ENCODE results near the gene NKAIN2.
"Not testable (repeated sequence)": the region's sequence is repeated elsewhere in the genome, so short reads cannot be mapped to it uniquely, and the experiment has no call there.

Gene NKAIN2

DNA sequence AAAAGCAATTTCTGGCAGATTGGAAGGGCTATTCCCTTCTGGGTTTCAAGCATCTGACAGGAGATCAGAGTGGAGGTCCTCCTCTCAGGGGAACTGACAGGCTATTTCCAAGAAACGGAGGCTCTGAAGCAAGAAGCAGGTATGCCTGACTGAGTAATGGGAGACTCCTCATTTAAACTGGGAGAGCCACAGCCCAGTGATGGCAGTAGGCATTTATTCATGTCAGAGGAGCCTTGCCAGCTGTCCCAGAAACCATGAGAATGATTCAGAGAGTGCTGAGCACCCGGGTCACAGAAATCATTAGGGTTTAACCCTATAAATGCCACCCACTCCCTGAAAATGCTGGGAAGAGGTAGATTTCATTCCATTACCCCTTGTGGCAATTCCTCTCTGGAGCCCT lies 911.1 kb downstream of the NKAIN2 start:
- H3K27ac ChIP-seq, result no peak overlapping the region
- DNase-seq, result no peak
- in situ Hi-C loops (cut with HindIII; ENCODE audit: low pct_ligation_motif_present, low sequenced_read_pairs), result no loop called here
- TF ChIP-seq, protein P1, sequence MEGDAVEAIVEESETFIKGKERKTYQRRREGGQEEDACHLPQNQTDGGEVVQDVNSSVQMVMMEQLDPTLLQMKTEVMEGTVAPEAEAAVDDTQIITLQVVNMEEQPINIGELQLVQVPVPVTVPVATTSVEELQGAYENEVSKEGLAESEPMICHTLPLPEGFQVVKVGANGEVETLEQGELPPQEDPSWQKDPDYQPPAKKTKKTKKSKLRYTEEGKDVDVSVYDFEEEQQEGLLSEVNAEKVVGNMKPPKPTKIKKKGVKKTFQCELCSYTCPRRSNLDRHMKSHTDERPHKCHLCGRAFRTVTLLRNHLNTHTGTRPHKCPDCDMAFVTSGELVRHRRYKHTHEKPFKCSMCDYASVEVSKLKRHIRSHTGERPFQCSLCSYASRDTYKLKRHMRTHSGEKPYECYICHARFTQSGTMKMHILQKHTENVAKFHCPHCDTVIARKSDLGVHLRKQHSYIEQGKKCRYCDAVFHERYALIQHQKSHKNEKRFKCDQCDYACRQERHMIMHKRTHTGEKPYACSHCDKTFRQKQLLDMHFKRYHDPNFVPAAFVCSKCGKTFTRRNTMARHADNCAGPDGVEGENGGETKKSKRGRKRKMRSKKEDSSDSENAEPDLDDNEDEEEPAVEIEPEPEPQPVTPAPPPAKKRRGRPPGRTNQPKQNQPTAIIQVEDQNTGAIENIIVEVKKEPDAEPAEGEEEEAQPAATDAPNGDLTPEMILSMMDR (IDR thresholded peaks at IDR 0.05; ENCODE audit: low read depth, low read length, missing control alignments), result no peak
- no peaks in the 10 kb centered on the region for H3K27me3 ChIP-seq (replicated peaks)
- H3K4me3 ChIP-seq (ENCODE audit: low read depth, low read length), result no peak overlapping the region
- no peaks in the 10 kb centered on the region for H3K36me3 ChIP-seq (replicated peaks)

DNA sequence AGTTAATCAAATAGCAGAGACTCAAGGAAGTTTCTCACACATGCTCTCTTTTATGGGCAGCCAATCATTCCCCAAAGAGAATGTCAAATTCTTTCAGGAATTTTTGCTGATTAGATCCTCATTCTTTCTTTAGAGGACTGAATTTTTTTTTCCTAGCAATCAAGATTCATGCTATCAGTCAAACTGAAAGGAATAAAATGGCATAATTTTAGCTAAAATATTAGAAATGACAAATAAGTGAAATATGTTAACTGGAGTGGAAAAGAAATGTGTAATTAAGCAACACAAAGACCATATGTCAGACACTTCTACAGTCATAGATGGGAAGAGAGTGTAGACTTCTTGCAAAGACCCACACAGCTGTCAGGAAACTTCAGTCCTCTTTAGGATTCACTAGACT lies 916.2 kb downstream of the NKAIN2 start:
- in situ Hi-C loops (cut with HindIII; ENCODE audit: low pct_ligation_motif_present, low sequenced_read_pairs), result no loop called here
- no peaks in the 10 kb centered on the region for H3K36me3 ChIP-seq (replicated peaks)
- H3K4me3 ChIP-seq (ENCODE audit: low read depth, low read length), result no peak overlapping the region
- no peak overlapping the region for H3K27ac ChIP-seq
- TF ChIP-seq, protein P1 (IDR thresholded peaks at IDR 0.05; ENCODE audit: low read depth, low read length, missing control alignments), result no peak
- H3K27me3 ChIP-seq (replicated peaks), result no peaks in the 10 kb centered on the region
- no peak for DNase-seq

DNA sequence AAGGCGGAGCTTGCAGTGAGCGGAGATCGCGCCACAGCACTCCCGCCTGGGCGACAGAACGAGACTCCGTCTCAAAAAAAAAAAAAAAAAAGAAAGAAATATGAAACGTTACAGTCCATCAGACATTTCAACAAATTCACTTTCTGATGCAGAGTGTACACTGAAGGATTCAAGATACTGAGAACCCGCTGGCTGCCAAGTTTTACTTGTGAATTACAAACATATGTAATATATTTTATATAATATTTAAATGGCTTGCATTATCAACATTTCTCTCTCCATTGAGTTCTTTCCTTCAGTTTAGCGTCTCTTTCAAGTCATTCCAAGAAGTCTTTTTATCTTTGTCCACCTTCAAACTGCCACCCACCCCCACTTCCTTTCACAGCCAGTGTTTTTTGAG lies 917.7 kb downstream of the NKAIN2 start:
- Histone ChIP-seq H3K36me3 (replicated peaks) (no peaks in the 10 kb centered on the region), H3K27ac (no peak overlapping the region), H3K4me3 (ENCODE audit: low read depth, low read length) (no peak overlapping the region), H3K27me3 (replicated peaks) (no peaks in the 10 kb centered on the region)
- TF ChIP-seq, protein P1 (IDR thresholded peaks at IDR 0.05; ENCODE audit: low read depth, low read length, missing control alignments), result no peak
- DNase-seq, result no peak
- in situ Hi-C loops (cut with HindIII; ENCODE audit: low pct_ligation_motif_present, low sequenced_read_pairs), result no loop called here

DNA sequence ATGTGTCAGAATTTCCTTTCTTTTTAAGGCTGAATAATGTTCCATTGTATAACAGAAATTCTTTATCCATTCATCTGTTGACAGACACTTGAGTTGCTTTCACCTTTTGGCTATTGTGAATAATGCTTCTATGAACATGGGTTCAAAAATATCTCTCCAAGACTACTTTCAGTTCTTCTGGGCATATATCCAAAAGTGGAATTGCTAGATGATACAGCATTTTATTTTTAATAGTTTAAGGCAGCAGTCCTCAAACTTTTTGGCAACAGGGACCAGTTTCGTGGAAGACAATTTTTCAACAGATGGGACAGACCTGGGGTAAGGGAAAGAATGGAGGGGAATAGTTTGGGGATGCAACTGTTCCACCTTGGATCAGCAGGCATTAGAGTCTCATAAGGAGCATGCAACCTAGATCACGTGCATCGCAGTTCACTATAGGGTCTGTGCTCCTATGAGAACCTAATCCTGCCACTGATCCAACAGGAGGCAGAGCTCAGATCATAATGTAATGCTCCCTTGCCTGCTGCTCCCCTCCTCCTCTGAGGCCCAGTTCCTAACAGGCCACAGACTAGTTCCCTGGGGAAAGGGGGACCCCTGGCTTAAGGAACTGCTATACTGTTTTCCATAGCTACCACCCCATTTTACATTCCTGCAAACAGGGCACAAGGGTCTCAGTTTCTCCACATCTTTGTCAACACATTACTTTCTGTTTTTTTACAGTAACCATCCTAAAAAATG lies 918.6 kb downstream of the NKAIN2 start:
- DNase-seq, result no peak
- TF ChIP-seq, protein P1 (IDR thresholded peaks at IDR 0.05; ENCODE audit: low read depth, low read length, missing control alignments), result no peak
- no peak overlapping the region for H3K4me3 ChIP-seq (ENCODE audit: low read depth, low read length)
- no peaks in the 10 kb centered on the region for H3K27me3 ChIP-seq (replicated peaks)
- no peaks in the 10 kb centered on the region for H3K36me3 ChIP-seq (replicated peaks)
- H3K27ac ChIP-seq, result no peak overlapping the region
- in situ Hi-C loops (cut with HindIII; ENCODE audit: low pct_ligation_motif_present, low sequenced_read_pairs), result no loop called here

DNA sequence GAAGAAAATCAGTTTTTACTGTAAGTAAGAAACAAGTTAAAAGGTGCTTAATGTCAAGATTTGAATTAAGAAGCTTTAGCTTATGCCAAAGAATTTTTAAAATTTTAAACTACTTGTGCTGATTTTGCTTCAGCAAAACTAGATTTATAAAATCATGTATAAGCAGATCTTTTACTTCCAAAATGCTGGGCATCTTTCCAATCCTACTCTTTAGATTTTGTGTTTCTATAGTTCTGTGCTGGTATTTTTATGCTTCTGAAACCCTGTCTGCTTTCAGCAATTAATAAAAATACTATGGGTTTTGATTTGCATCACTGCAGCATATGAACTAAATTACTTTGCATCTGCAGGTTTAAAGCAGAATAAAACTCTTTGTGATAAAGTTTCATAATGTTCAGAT lies 920.0 kb downstream of the NKAIN2 start:
- DNase-seq, result no peak
- in situ Hi-C loops (cut with HindIII; ENCODE audit: low pct_ligation_motif_present, low sequenced_read_pairs), result no loop called here
- H3K27me3 ChIP-seq (replicated peaks), result no peaks in the 10 kb centered on the region
- H3K4me3 ChIP-seq (ENCODE audit: low read depth, low read length), result no peak overlapping the region
- H3K36me3 ChIP-seq (replicated peaks), result no peaks in the 10 kb centered on the region
- TF ChIP-seq, protein P1 (IDR thresholded peaks at IDR 0.05; ENCODE audit: low read depth, low read length, missing control alignments), result no peak
- H3K27ac ChIP-seq, result no peak overlapping the region

DNA sequence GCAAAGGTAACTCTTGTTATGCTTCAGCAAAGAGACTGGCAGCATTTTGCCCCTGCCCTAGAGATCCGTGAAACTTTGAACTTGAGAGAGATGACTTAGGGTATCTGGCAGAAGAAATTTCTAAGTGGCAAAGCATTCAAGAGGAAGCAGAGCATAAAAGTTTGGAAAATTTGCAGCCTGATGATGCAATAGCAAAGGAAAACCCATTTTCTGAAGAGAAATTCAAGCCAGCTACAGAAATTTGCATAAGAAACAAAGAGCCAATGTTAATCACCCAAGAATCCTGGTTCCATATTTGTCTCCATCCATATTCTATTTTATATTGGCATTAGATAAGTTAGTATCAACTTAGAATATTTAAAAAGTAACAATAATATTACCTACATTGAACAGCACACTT lies 934.1 kb downstream of the NKAIN2 start:
- DNase-seq; H3K27ac ChIP-seq; H3K4me3 ChIP-seq (ENCODE audit: low read depth, low read length); in situ Hi-C loops (cut with HindIII; ENCODE audit: low pct_ligation_motif_present, low sequenced_read_pairs); H3K27me3 ChIP-seq (replicated peaks); H3K36me3 ChIP-seq (replicated peaks): not testable (repeated sequence)

All from brain microvascular endothelial cell (primary cell).